GM21737 (cell line): Measurements from ENCODE around the gene GRIA1.

Source experiments
- ATAC-seq: cut with Tn5 transposase; IDR thresholded peaks from one replicate; pipeline ENCODE4 v1.9.1; 2021; ENCODE audit warnings: mild to moderate bottlenecking, moderate library complexity; ENCODE audit not compliant: unreplicated experiment

GRIA1 gene

DNA sequence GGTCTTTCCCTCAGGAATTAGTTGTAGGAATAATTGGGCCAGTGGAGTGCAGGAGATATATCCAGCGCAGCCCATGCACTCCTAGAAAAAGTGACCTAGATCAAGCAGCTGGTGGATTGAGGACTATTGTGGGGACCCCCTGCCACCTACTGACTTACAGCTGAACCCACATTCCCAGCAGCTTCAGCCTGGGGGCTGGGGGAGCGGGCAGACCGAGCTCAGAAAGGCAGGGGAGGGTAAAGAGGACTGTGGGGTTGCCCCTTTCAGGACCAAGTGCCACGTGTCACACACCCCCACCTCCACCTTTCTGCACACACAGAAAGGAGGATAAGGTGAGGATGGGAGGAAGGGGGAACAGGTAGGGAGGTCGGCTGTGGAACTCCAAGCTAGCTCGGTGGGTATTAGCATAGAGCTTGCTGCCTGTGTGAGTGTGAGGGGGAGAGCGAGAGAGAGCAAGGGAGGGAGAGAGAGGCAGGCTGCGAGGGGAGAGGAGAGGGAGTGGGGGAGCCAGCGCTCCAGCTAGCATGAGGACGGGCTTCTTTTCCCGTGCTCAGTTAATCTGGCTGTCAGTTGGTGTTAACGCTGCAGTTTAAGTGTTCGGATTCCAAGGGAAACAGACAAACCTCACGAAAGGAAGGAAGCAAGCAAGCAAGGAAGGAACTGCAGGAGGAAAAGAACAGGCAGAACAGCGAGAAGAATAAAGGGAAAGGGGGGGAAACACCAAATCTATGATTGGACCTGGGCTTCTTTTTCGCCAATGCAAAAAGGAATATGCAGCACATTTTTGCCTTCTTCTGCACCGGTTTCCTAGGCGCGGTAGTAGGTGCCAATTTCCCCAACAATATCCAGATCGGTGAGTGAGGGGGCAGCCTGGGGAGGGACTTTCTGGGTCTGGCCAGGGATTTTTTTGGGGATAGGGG lies at the start of gene GRIA1:
GRIA1 (plus strand) TSS at position 553 of the 920 bp plus-strand sequence.
- no peak for ATAC-seq

DNA sequence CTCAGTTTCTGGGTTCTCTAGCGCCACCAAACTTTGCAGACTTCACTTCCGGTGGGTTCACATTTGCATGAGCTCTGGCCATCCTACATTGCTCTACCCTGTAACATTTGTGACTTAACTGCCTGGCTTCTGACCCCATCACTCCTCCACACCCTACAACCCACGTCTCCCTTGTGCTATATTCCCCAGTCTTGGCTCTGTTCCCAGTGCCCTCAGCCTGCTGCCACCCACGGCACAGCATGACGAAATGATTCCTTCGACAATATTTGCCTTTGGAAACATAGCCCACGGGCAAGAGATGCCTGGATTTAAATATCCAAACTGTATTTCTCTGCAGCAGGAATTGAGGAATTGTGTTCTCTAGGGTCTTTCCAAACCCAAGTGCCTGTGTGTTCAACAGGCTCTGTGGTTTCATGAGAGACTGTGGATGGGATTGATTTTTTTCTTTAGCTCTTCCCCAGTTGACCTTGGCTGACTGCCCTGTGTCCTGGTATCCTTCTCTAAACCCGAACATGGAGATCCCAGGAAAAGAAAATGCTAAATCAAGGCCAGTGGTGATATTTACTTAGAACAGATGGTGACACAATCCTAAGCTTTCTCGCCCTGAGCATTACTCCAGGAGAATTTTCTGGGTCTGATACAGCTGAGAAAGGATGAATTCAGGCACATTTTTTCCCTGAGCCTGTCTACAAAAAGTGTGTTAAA lies 44.4 kb upstream of the GRIA1 start:
- no peak for ATAC-seq

DNA sequence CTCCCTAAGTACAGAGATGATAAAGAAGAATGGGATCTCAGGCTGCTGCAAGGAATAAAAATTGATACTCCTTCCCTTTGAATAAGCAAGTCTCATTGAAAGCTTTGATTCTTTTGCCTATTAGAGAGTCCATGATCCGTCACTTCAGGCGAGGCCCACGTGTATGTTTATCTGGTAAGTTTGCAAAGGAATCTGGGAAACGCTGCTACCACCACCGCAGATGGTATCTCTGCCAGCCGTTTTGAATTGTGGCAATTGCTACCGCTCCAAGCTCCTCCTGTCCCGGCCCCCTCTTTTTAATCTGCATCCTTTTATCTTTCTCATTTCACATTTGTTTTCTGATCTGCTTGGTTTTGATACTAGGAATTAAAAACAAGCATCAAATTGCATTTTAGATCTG lies 42.9 kb upstream of the GRIA1 start:
- no peak for ATAC-seq

DNA sequence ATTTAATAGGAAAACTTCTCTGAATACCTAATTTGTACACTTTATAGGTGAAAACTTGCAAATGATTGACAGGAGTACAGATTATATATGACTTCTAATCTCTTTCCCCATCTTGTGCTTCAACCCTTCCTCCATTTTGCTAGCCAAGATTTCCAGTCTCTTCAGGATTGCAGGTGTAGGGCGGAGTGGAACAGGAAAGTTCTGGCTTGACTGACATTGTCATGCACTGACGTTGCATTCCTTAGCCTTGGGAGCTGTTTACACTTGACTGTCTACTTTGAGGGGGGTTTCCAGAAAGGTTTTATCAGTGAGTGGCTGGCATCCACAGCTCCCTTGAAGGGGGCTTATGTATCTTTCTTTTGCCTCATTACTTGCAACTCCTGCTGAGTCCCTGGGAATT lies 34.1 kb upstream of the GRIA1 start:
- ATAC-seq, result no peak

DNA sequence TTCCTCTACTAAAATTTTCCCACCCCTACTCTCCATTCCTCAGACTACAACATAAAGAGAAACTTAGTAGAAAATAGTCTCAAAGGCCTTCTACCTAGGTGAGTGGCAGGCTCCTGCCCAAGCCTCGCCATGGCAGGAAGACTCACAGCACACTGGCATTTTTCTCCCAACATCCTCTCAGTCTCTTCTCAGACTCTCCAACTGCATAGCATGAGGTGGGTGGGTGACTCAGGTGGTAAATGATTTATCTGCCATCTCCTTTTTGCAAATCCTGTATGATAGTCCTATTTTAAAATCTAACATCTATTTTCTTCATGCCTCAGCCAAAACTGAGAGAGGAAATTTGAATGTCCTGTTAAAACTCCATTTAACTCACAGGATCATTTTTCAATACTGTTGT lies 33.5 kb upstream of the GRIA1 start:
- no peak for ATAC-seq

DNA sequence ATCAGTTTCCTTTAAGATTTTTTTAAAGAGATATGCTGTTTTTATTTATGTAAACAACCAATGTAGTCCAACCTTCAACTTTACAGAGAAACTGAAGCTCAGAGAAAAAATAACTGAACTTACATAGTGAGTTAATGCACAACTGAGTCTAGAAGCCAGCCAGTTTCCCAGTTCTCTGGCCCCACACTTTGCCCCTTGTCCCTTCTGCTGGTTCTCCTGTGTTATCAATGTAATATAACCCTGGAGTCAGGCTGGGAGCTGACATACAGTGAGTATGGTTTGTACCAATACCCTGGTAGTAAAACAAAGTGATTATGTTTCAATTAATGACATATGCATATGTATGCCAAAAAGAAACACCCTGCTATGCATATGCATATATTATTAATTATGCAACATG lies 32.2 kb upstream of the GRIA1 start:
- no peak for ATAC-seq

DNA sequence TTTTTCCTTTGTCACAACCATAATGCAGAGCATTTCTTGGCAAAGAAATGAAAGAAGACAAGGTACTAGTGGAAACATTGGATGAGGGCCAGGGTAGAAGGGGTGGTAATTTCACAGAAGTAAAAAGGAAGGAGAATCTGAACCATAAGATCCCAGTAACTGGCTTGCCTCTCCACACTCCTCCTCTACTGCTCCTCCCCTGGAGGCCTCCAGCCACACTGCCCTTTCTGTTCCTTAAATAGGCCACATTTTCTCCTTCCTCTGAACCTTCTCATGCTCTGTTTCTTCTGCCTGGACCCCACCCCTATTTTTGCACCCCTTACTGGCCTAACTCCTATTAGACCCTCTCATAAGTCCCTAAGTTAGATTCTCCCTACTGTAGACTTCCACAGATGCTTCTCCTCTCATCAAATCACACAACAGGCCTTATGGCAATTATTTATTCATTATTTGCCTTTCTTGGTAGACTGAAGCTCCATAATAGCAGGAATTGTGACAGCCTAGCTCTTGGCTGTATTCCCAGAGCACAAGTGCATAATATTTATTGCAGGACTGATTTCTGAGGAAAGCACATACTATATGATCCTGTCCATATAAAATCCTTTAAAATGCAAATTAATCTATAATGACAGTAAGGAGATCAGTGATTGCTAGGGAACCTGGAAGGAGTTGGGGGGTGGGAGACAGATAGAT lies 31.3 kb upstream of the GRIA1 start:
- no peak for ATAC-seq

DNA sequence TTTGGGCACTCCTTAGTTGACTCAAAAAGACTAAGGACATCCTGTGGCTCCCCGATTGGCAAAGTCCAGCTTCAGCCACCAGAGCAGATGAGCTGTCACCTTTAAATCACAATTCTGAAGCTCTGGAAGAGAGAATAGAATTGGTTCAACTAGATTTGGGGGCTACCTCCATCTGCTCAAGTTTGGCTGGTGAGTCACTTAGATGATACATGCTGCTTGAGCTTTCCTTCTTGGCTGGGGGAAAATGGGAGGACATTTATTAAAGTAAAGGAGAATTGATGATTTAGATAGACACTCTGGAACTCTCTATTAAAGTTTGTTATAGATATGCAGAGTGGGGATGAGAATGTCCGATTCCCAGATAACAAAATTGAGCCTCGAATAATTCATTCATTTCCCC lies 30.0 kb upstream of the GRIA1 start:
- no peak for ATAC-seq

DNA sequence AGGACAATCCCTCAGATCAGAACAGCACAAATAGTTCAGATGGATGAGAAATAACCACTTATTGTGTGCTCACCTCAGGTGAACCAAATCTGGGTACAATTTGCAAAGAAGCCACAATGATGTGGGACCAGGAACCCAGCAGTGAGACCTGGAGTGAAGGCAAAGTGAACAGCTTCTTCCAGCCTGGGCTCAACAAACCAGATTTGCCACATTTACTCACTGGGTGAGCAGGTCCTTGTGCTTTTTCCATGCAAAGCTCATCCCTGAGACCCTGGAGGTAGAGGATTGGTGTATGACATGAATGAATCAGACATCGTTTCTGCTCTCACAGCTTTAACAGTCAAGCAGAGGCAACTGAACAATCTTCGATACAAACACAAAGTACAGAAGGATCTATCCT lies 29.1 kb upstream of the GRIA1 start:
- ATAC-seq, result no peak

DNA sequence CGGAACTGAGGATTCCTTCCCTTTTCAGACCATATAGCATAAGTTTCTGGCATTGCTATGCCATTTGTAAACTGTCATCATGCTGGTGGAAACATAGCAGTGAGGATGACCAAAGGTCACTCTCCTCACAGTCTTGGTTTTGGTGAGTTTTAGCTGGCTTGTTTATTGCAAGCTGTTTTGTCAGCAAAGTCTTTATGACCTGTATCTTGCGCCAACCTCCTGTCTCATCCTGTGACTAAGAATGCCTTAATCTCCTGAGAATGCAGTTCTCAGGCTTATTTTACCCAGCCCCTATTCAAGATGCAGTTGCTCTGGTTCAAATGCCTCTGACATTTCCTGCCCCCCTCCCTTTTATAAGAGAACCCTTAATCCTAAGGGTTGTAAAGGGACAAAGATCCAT lies 26.7 kb upstream of the GRIA1 start:
- ATAC-seq, result no peak

DNA sequence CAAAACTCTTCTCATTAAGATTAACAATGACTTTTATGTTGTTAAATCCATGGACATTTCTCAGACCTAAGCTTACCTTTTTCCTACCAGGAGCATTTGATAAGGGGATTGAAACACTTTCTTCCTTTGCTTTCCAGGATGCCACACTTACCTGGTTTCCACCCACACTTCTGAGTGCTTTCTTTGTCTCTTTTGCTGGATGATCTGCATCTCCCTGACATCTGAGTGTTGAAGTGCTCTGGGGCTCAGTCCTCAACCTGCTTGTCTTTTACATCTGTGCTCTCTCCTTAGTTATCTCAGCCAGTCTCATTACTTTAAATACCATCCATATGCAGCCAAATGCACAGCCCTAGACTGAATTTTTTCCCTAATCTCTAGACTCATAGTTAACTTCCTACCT lies 22.9 kb upstream of the GRIA1 start:
- ATAC-seq, result no peak

DNA sequence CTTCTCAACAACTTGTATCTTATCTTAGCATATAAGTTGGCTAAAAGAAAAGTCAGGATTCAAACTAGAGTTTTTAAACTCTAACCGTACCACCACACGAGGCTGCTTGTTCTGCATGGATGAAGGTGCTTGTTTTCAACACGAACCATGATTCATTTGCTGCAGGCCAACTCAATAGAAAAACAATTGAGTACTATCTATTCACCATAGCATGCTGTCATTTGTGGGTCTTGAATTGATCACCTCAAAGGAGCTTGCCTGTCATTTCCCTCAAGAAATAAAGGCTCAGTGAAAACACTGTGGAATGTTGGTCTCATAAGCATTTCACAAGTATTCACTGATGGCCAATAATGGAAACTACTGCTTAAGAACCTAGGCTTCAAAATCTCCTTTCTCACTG lies 21.0 kb upstream of the GRIA1 start:
- ATAC-seq, result no peak

DNA sequence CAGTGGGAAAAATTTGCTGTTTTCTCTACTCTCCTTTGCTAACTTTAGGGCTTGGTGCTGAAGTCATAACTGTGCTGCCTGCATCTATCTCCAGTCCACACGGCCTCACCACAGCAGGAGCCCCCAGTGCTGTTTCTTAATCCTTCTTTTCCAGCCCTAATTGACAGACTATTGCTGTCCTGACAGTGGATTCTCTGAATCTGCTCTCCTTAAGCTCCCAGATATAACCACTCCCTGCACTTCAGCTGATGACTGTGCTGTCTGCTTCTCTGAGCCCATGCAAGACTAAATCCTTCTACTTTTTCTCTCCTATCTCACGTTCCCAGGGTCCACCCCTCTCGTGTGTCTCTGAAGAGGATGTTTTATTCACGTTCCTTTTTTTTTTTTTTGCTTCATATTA lies 19.7 kb upstream of the GRIA1 start:
- ATAC-seq, result no peak

DNA sequence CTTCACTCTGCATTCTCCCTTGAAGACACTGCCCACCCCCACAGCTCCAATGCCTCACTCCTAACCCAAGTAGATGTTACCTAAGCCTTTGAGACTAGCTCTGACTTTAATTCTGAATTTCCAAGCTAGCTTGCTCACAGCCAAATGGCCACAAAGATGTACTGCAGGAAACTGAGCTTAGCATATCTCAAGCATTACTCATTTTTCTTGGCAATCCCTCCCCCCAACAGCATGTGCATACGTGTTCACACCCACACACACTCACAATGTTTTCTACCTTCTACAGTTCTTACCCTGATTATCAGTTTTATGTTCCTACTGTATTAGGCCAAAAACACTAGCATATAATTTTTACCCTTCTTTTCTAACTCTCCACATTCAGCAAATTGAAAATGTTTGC lies 13.7 kb upstream of the GRIA1 start:
- ATAC-seq, result no peak

DNA sequence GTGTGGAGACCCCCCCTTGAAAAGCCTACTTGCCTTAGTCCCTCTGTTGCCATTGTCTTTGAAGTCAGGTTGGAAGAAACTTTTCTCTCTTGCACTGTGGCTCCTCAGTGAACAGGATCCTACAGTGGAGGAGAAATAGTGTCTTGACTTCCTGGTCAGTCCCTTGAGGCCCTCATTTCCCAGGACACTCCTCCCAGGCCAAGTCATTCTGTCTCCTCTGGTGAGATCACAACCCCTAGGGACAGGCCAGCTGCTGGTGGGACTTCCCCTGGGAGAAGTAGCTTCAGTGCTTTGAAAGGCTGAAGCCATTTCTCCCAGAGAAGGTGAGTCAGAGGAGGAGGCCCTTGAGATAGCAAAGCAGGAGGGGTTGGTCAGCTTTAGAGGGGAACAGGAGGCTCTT lies 10.1 kb upstream of the GRIA1 start:
- peak; percentile 96 for ATAC-seq

DNA sequence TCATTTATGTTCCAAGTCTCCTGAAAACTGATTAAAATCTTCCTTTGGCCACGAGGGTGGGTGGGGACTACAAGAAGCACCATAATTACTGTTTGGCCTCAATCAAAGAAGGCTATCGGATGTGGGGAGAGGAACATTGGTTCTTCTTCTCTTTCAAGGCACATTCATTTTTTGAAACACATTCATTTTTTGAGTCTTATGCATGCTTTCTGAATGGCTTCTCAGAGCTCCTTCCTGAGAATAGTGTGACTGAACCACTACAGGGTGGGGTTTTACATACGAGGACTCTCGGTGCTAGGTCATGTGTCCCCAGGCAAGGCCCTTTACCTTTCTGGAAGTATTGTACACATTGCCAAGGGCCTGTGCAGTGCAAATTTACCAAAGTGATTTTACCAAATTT lies 7.0 kb upstream of the GRIA1 start:
- ATAC-seq, result no peak

DNA sequence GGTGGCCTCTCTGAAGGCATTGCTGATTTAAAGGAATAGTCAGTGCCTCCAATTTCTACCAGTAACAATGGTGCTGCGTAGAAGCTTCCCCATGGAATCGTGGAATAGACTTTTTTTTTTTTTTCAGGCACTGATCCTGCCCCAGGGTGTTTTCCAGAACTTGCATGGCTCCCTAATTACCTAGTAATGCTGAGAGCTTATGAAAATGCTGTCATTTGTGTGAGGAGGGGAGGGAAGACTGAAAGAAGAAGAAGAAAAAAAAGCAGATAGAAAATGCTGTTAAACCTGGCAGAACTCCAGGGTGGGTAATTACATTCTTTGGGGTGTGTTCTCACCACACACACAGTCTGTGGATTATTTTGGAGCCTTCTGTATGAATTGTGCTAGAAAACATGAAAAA lies 4.8 kb upstream of the GRIA1 start:
- no peak for ATAC-seq

DNA sequence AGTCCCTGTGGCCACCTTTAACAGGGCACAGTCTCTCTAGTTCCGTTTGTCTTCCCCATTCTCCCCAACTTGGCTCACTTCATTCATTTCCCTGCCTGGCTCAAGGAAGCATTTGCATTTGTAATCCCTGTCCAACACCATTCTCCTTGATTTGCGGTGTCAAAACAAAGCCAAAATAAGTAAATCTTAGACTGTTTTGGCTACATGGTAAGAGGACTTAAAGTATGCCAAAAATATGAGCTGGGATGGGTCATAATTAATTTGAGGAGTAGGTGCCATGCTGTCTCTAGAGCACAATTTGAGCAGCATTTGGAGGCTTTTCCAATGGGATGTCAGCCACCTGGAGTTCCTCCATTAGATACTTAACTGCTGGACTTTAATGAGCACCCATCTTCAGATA lies 3.7 kb upstream of the GRIA1 start:
- no peak for ATAC-seq

DNA sequence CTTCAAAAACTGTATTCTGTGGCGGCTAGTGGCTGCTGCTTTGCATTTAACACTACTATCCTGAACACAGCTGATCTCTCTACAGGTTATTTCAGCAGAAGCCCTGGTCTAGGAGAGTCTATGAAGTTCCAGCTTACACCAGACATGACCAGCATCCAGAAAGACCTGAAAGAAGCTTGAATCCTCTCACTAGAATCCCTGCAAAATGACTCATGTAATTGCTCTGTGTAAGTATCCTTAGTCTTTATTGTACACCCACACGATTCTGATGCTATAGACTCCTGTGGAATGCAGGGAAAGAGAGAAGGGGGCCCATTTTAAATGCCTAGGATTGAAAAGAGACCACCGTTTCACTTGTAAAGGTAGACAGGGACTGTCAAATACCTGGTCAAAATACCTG lies 859 bp upstream of the GRIA1 start:
- ATAC-seq, result no peak

DNA sequence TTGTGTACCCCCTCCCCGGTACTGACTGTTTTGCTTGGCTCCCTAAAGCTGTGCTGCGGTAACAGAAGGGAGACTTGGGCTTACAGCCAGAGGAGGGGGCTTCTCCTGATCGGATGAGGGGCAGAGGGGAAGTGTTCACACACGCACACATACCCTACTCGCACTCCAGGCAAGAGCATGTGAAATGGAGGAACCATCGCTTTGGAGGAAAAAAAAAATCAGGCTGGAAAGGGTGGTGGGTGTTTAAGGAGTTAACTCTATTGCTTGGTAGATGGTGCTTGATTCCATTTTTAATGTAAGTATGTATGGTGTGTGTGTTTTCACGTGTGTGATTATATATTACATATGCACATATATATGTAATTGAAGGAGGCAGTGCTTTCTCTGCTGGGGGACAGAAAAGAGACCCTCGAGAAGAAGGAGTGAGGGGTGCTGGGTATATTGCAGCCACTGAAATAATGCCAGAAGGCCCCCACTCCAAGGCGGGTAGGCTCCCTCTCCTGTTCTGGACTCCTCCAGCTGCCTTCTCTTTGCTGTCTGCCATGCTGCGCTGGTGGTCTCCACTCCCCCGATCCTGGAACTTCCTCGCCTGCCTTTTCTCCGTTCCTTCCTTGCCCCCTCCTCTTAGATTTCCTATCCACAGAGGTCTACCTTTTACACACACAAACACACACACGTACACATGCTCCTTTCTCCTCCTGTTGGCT lies 721 bp downstream of the GRIA1 start:
- no peak for ATAC-seq

DNA sequence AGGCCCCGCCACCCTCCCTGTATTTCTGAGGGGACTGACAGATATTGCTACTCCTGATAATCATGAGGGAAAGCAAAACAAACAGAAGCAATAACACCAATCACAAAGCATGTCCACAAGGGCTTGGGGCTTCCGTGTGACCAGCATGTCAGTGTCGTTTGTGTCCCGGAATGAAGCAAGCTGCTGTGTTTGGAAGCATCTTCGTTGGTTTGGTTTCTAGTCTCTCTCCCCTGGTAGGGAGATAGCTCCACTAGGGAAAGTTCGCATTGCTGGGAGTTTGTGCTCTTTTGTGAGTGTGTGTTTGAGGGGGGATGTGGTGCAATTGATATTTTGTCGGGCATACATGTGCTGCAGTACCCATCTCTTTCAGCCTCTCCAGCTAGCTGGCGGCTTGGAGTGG lies 1.4 kb downstream of the GRIA1 start:
- no peak for ATAC-seq
